Ascending aorta (tissue), 2 donors: ENCODE results near the gene NECAB2. TPM values are rescaled to one million over a fixed set of nuclear protein-coding genes. Genes with fewer than 3 reads are reported as not detected.

Experiments used
- DNase-seq, 2 donors: peaks; one replicate each; pipeline ENCODE4 v3.0.0-alpha.2; 2019; ENCODE audit warnings: low spot score in 2 of 2
- H3K27ac ChIP-seq, 2 donors: fragments of 200-600 bp; sonication (generic); one replicate each; pipeline ENCODE4 v1.5.1; 2016 to 2017; ENCODE audit warnings: mild to moderate bottlenecking in 1 of 2
- H3K27me3 ChIP-seq: fragments of 200-600 bp; sonication (generic); one replicate; pipeline ENCODE4 v1.5.1; 2017
- H3K36me3 ChIP-seq, 2 donors: fragments of 200-600 bp; sonication (generic); one replicate each; pipeline ENCODE4 v1.5.1; 2016
- H3K4me1 ChIP-seq, 2 donors: fragments of 200-600 bp; sonication (generic); one replicate each; pipeline ENCODE4 v1.5.1; 2016 to 2017; ENCODE audit warnings: mild to moderate bottlenecking in 1 of 2
- H3K4me3 ChIP-seq, 2 donors: fragments of 200-600 bp; sonication (generic); one replicate each; pipeline ENCODE4 v1.5.1; 2016 to 2017; ENCODE audit warnings: mild to moderate bottlenecking in 1 of 2
- H3K9me3 ChIP-seq, 2 donors: fragments of 200-600 bp; sonication (generic); one replicate each; pipeline ENCODE4 v1.5.1; 2016
- intact Hi-C: fragments of 100-400 bp; cut with DNase I; formaldehyde crosslinking; loops from one replicate; pipeline ENCODE4 v1.15.1; 2023
- total RNA-seq: library from RNA; depleted of rRNA; stranded (reverse); fragments of >200 nt; gene quantifications from one replicate; pipeline ENCODE4 v1.1.0, GENCODE V29; 2016
- TF ChIP-seq, protein P1 (sequence below), 3 experiments: fragments of 200-600 bp in 2 of 3; fragments of 450-650 bp in 1 of 3; sonication (generic) in 2 of 3; IDR thresholded peaks; one replicate each; pipeline ENCODE4 v1.5.1; 2016 to 2019; ENCODE audit warnings: antibody characterized with exemption in 3 of 3, mild to moderate bottlenecking in 1 of 3, moderate library complexity in 1 of 3

Gene NECAB2
- total RNA-seq, 1 donor from 2014 or later: not detected

- no peak for DNase-seq
Measured at GRCh38 chr16:84049403-84050060, 81.5 kb downstream of the NECAB2 start.

GRCh38 chr16:84050316-84050715 is 82.3 kb downstream of the NECAB2 start:
- Histone ChIP-seq H3K4me3 (no peak overlapping the region), H3K36me3 (peaks cover 29 to 59% of the 10 kb centered on the region in 2 donors), H3K27me3 (no peaks in the 10 kb centered on the region), H3K9me3 (no peaks in the 10 kb centered on the region), H3K4me1 (no peaks in the 10 kb centered on the region), H3K27ac (no peak overlapping the region)
- no peak for DNase-seq
- intact Hi-C loops: no loop called here
- TF ChIP-seq, protein P1, sequence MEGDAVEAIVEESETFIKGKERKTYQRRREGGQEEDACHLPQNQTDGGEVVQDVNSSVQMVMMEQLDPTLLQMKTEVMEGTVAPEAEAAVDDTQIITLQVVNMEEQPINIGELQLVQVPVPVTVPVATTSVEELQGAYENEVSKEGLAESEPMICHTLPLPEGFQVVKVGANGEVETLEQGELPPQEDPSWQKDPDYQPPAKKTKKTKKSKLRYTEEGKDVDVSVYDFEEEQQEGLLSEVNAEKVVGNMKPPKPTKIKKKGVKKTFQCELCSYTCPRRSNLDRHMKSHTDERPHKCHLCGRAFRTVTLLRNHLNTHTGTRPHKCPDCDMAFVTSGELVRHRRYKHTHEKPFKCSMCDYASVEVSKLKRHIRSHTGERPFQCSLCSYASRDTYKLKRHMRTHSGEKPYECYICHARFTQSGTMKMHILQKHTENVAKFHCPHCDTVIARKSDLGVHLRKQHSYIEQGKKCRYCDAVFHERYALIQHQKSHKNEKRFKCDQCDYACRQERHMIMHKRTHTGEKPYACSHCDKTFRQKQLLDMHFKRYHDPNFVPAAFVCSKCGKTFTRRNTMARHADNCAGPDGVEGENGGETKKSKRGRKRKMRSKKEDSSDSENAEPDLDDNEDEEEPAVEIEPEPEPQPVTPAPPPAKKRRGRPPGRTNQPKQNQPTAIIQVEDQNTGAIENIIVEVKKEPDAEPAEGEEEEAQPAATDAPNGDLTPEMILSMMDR (IDR thresholded peaks at IDR 0.05): no peak

More at GRCh38 chr16:84049403-84050060, 81.5 kb downstream of the NECAB2 start:
- no peaks in the 10 kb centered on the region for H3K9me3 ChIP-seq
- peaks cover 21 to 51% of the 10 kb centered on the region in 2 donors for H3K36me3 ChIP-seq
- H3K4me1 ChIP-seq: no peaks in the 10 kb centered on the region
- H3K27ac ChIP-seq: no peak overlapping the region
- no peak overlapping the region for H3K4me3 ChIP-seq
- TF ChIP-seq, protein P1 (IDR thresholded peaks at IDR 0.05): no peak
- H3K27me3 ChIP-seq: no peaks in the 10 kb centered on the region
- intact Hi-C loops: no loop called here

- H3K4me1 ChIP-seq: no peaks in the 10 kb centered on the region
- H3K27me3 ChIP-seq: no peaks in the 10 kb centered on the region
- H3K4me3 ChIP-seq: no peak overlapping the region
- no peaks in the 10 kb centered on the region for H3K9me3 ChIP-seq
- TF ChIP-seq, protein P1 (IDR thresholded peaks at IDR 0.05): no peak
- DNase-seq: peak in 1 of 2 donors; percentile 33
- peaks cover 47 to 77% of the 10 kb centered on the region in 2 donors for H3K36me3 ChIP-seq
- intact Hi-C loops: no loop called here
- H3K27ac ChIP-seq: no peak overlapping the region
Measured at GRCh38 chr16:84052071-84052622, 84.1 kb downstream of the NECAB2 start.

Other genes with a start within 250 kb of the NECAB2 start
- 13.5 TPM for gene HSBP1, start 160.3 kb upstream of the NECAB2 start, total RNA-seq
- 13.4 TPM for gene MLYCD, start 69.1 kb upstream of the NECAB2 start, total RNA-seq
- 7.8 TPM for gene OSGIN1, start 15.0 kb upstream of the NECAB2 start, total RNA-seq
- not detected for gene SLC38A8, start 74.6 kb downstream of the NECAB2 start, total RNA-seq
- gene MBTPS1, start 148.7 kb downstream of the NECAB2 start, total RNA-seq: 95.6 TPM
- gene HSDL1, start 176.9 kb downstream of the NECAB2 start, total RNA-seq: 12.0 TPM
- gene DNAAF1, start 177.1 kb downstream of the NECAB2 start, total RNA-seq: not detected
- 151 TPM for gene TAF1C, start 218.8 kb downstream of the NECAB2 start, total RNA-seq
- not detected for gene ADAD2, start 222.9 kb downstream of the NECAB2 start, total RNA-seq